Neural progenitor cell (in vitro differentiated cells): ENCODE results near the gene ZSWIM4. TPM values are rescaled to one million over a fixed set of nuclear protein-coding genes. Genes with fewer than 3 reads are reported as not detected.

Experiments used
- DNase-seq: peaks from one replicate; pipeline ENCODE4 v3.0.0-alpha.2; 2016; ENCODE audit warnings: low spot score
- H2AFZ ChIP-seq: fragments of 200-600 bp; sonication (generic); replicated peaks from 2 replicates; pipeline ENCODE4 v1.6.1; 2016; ENCODE audit warnings: antibody characterized with exemption
- H3F3A ChIP-seq: fragments of 200-600 bp; sonication (generic); 2 replicates; pipeline ENCODE4 v1.6.1; 2016; ENCODE audit warnings: antibody characterized with exemption, low read depth
- H3K27ac ChIP-seq: fragments of 200-600 bp; sonication (generic); 2 replicates; pipeline ENCODE4 v1.5.1; 2016; ENCODE audit warnings: mild to moderate bottlenecking
- H3K27me3 ChIP-seq: fragments of 200-600 bp; sonication (generic); 2 replicates; pipeline ENCODE4 v1.6.1; 2016; ENCODE audit warnings: mild to moderate bottlenecking, moderate library complexity
- H3K36me3 ChIP-seq: fragments of 200-600 bp; sonication (generic); 2 replicates; pipeline ENCODE4 v1.5.1; 2016
- H3K4me1 ChIP-seq: fragments of 200-600 bp; sonication (generic); 2 replicates; pipeline ENCODE4 v1.6.1; 2016; ENCODE audit warnings: mixed run types
- H3K4me2 ChIP-seq: fragments of 200-600 bp; sonication (generic); 2 replicates; pipeline ENCODE4 v1.6.1; 2016
- H3K4me3 ChIP-seq: fragments of 200-600 bp; sonication (generic); 2 replicates; pipeline ENCODE4 v1.5.1; 2016
- H3K79me2 ChIP-seq: fragments of 200-600 bp; sonication (generic); 2 replicates; pipeline ENCODE4 v1.6.1; 2016; ENCODE audit warnings: low read depth
- H3K9ac ChIP-seq: fragments of 200-600 bp; sonication (generic); 2 replicates; pipeline ENCODE4 v1.6.1; 2016
- H3K9me3 ChIP-seq: fragments of 200-600 bp; sonication (generic); 2 replicates; pipeline ENCODE4 v1.5.1; 2016; ENCODE audit warnings: low read depth
- H4K20me1 ChIP-seq: fragments of 200-600 bp; sonication (generic); 2 replicates; pipeline ENCODE4 v1.6.1; 2016; ENCODE audit warnings: low read depth
- H3K27ac Mint-ChIP-seq: 3 replicates; pipeline ENCODE4 v1.8.0; 2021; ENCODE audit warnings: mixed read lengths
- H3K27me3 Mint-ChIP-seq: 2 replicates; pipeline ENCODE4 v1.8.0; 2022; ENCODE audit warnings: low read depth, mild to moderate bottlenecking, inconsistent platforms, moderate library complexity, mixed read lengths; ENCODE audit not compliant: insufficient read depth
- H3K36me3 Mint-ChIP-seq: 3 replicates; pipeline ENCODE4 v1.8.0; 2021; ENCODE audit warnings: mixed read lengths
- H3K4me1 Mint-ChIP-seq: 3 replicates; pipeline ENCODE4 v1.8.0; 2021; ENCODE audit warnings: mixed read lengths
- H3K4me3 Mint-ChIP-seq: 3 replicates; pipeline ENCODE4 v1.8.0; 2021; ENCODE audit warnings: mild to moderate bottlenecking, moderate library complexity, mixed read lengths
- H3K9me3 Mint-ChIP-seq: 3 replicates; pipeline ENCODE4 v1.8.0; 2020; ENCODE audit warnings: mixed read lengths
- EZH2 ChIP-seq: fragments of 200-600 bp; sonication (generic); IDR thresholded peaks from 2 replicates; pipeline ENCODE4 v1.6.1; 2017; ENCODE audit warnings: antibody characterized with exemption, mild to moderate bottlenecking, moderate library complexity
- EZH2phosphoT487 ChIP-seq: fragments of 200-600 bp; sonication (generic); IDR thresholded peaks from 2 replicates; pipeline ENCODE4 v1.6.1; 2017; ENCODE audit warnings: antibody characterized with exemption
- total RNA-seq: library from RNA; depleted of rRNA; stranded (reverse); fragments of >200 nt; gene quantifications from 2 replicates; pipeline ENCODE4 v1.2.3, GENCODE V29; 2015; ENCODE audit warnings: low replicate concordance
- TF ChIP-seq, protein P1 (sequence below): fragments of 200-600 bp; sonication (generic); IDR thresholded peaks from 2 replicates; pipeline ENCODE4 v1.5.1; 2017; ENCODE audit warnings: antibody characterized with exemption, mild to moderate bottlenecking

Gene ZSWIM4
- total RNA-seq, 1 donor from 2014 or later, result 6.7 TPM

GRCh38 chr19:13765395-13766094 lies 29.7 kb upstream of the ZSWIM4 start:
- DNase-seq, result no peak
- Mint-ChIP-seq H3K27me3 (peaks cover 5% of the 10 kb centered on the region), H3K36me3 (peaks cover 8% of the 10 kb centered on the region)

DNA sequence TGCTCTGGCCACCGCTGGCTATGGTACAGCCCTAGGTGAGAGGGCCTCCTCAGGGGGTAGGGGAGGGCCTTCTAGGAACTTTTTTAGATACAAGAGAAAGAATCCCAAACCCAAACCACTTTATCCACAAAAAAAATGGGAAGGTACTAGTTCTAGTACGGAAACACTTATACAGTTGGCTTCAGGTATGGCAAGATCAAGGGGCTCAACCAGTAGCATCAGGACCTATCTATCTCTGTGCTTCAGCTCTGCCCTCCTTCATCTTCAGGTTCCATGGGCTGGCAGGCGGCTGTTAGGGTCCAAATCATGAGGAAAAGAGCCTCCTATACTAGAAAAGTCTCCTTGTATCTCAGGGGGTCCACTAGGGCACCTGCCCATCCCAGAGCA lies 29.2 kb upstream of the ZSWIM4 start:
- peaks cover 8% of the 10 kb centered on the region for H3K4me1 Mint-ChIP-seq
- Histone ChIP-seq H4K20me1 (peaks cover 7% of the 10 kb centered on the region), H3K79me2 (no peaks in the 10 kb centered on the region), H3K4me2 (no peak overlapping the region), H3K27ac (no peak overlapping the region), H3K36me3 (no peaks in the 10 kb centered on the region), H3K4me3 (no peak overlapping the region), H3K9me3 (no peaks in the 10 kb centered on the region), H2AFZ (no peak overlapping the region), H3K4me1 (no peaks in the 10 kb centered on the region), H3K27me3 (peaks cover 14% of the 10 kb centered on the region), H3F3A (peaks cover 9% of the 10 kb centered on the region), H3K9ac (no peak overlapping the region)
- no peak for DNase-seq
- peak overlapping the region; percentile 50 for H3K4me3 Mint-ChIP-seq
- TF ChIP-seq, protein P1, sequence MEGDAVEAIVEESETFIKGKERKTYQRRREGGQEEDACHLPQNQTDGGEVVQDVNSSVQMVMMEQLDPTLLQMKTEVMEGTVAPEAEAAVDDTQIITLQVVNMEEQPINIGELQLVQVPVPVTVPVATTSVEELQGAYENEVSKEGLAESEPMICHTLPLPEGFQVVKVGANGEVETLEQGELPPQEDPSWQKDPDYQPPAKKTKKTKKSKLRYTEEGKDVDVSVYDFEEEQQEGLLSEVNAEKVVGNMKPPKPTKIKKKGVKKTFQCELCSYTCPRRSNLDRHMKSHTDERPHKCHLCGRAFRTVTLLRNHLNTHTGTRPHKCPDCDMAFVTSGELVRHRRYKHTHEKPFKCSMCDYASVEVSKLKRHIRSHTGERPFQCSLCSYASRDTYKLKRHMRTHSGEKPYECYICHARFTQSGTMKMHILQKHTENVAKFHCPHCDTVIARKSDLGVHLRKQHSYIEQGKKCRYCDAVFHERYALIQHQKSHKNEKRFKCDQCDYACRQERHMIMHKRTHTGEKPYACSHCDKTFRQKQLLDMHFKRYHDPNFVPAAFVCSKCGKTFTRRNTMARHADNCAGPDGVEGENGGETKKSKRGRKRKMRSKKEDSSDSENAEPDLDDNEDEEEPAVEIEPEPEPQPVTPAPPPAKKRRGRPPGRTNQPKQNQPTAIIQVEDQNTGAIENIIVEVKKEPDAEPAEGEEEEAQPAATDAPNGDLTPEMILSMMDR, result no peak
- TF ChIP-seq EZH2 (no peak), EZH2phosphoT487 (no peak)
- H3K36me3 Mint-ChIP-seq, result peaks cover 8% of the 10 kb centered on the region
- no peak overlapping the region for H3K27ac Mint-ChIP-seq
- H3K27me3 Mint-ChIP-seq, result peaks cover 5% of the 10 kb centered on the region
- peaks cover 2% of the 10 kb centered on the region for H3K9me3 Mint-ChIP-seq

More at GRCh38 chr19:13765395-13766094, 29.7 kb upstream of the ZSWIM4 start:
- Histone ChIP-seq H3F3A (peaks cover 9% of the 10 kb centered on the region), H3K79me2 (no peaks in the 10 kb centered on the region), H3K9me3 (no peaks in the 10 kb centered on the region), H3K27ac (no peak overlapping the region), H2AFZ (no peak overlapping the region), H3K36me3 (no peaks in the 10 kb centered on the region), H3K27me3 (peaks cover 14% of the 10 kb centered on the region), H4K20me1 (peaks cover 7% of the 10 kb centered on the region), H3K4me3 (peak overlapping the region; percentile 58), H3K9ac (no peak overlapping the region), H3K4me1 (no peaks in the 10 kb centered on the region), H3K4me2 (peak overlapping the region; percentile 79)
- peaks cover 8% of the 10 kb centered on the region for H3K4me1 Mint-ChIP-seq
- H3K27ac Mint-ChIP-seq, result no peak overlapping the region
- no peak for TF ChIP-seq EZH2
- no peak for TF ChIP-seq EZH2phosphoT487
- TF ChIP-seq, protein P1, result no peak
- H3K4me3 Mint-ChIP-seq, result peak overlapping the region; percentile 88
- peaks cover 2% of the 10 kb centered on the region for H3K9me3 Mint-ChIP-seq

DNA sequence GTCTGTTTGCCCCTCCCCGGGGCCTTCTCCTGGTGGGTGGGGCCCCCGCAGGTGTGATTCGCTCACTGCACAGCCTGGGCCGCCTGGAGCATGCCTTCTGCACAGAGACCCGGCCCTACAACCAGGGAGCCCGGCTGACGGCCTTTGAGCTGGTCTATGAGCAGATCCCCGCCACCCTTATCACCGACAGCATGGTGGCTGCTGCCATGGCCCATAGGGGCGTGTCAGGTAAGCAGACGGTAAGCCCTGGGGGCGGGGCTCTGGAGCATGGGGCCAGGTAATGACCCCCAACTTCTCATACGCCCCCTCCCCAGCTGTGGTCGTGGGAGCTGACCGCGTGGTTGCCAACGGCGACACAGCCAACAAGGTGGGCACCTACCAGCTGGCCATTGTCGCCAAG lies 26.7 kb upstream of the ZSWIM4 start:
- Histone ChIP-seq H3K9ac (no peak overlapping the region), H3F3A (peaks cover 9% of the 10 kb centered on the region), H3K4me1 (no peaks in the 10 kb centered on the region), H3K79me2 (no peaks in the 10 kb centered on the region), H3K36me3 (no peaks in the 10 kb centered on the region), H4K20me1 (peaks cover 7% of the 10 kb centered on the region), H3K4me2 (no peak overlapping the region), H2AFZ (no peak overlapping the region), H3K27ac (no peak overlapping the region), H3K27me3 (peaks cover 14% of the 10 kb centered on the region), H3K9me3 (no peaks in the 10 kb centered on the region), H3K4me3 (no peak overlapping the region)
- H3K27ac Mint-ChIP-seq, result no peak overlapping the region
- peaks cover 8% of the 10 kb centered on the region for H3K4me1 Mint-ChIP-seq
- no peak for DNase-seq
- H3K4me3 Mint-ChIP-seq, result no peak overlapping the region
- peaks cover 5% of the 10 kb centered on the region for H3K27me3 Mint-ChIP-seq
- peaks cover 3% of the 10 kb centered on the region for H3K36me3 Mint-ChIP-seq
- TF ChIP-seq EZH2phosphoT487 (no peak), EZH2 (no peak)
- TF ChIP-seq, protein P1, result no peak
- H3K9me3 Mint-ChIP-seq, result peaks cover 2% of the 10 kb centered on the region
